K562 (cell line): ENCODE measurements around the gene FABP7. TPM values are rescaled to one million over a fixed set of nuclear protein-coding genes. Genes with fewer than 3 reads are reported as not detected.

ENCODE experiments used
- ATF6 ChIP-seq: sonication (generic); formaldehyde crosslinking; IDR thresholded peaks from 2 replicates; pipeline ENCODE4 v1.4.0; 2020; ENCODE audit warnings: mild to moderate bottlenecking, missing genetic modification reagents
- CBFB ChIP-seq: sonication (generic); formaldehyde crosslinking; IDR thresholded peaks from 2 replicates; pipeline ENCODE4 v1.4.0; 2020; ENCODE audit warnings: mild to moderate bottlenecking, missing genetic modification reagents
- DEAF1 ChIP-seq: fragments of 450-650 bp; formaldehyde crosslinking; IDR thresholded peaks from 2 replicates; pipeline ENCODE4 v1.4.0; 2020; ENCODE audit warnings: mild to moderate bottlenecking, moderate library complexity
- RBM34 ChIP-seq: fragments of 200-400 bp; formaldehyde crosslinking; IDR thresholded peaks from 2 replicates; pipeline ENCODE4 v1.6.1; 2018; ENCODE audit warnings: low read length, borderline replicate concordance; ENCODE audit not compliant: insufficient read depth
- ZFX ChIP-seq: sonication (generic); formaldehyde crosslinking; IDR thresholded peaks from 2 replicates; pipeline ENCODE4 v1.8.0; 2022; ENCODE audit warnings: mild to moderate bottlenecking, missing genetic modification reagents, moderate library complexity
- ZNF277 ChIP-seq: fragments of 250-450 bp; sonication (Bioruptor Pico); IDR thresholded peaks from 2 replicates; pipeline ENCODE4 v1.8.0; 2022; ENCODE audit warnings: inconsistent platforms, mild to moderate bottlenecking, moderate library complexity, borderline replicate concordance
- ZNF717 ChIP-seq: fragments of 250-450 bp; sonication (Bioruptor Pico); IDR thresholded peaks from 2 replicates; pipeline ENCODE4 v1.5.0; 2021
- polyA plus RNA-seq, 8 experiments: library from polyadenylated mRNA; depleted of rRNA in 4 of 8; stranded (reverse) in 5 of 8; unstranded in 3 of 8; fragments of >200 nt; fragmentation: Nextera tagmentation in 2 of 8; fragmentation: Illumina TruSeq in 1 of 8; extraction: Ambion mirVana in 2 of 8; extraction: Trizol in 1 of 8; gene quantifications; 2 replicates each; pipeline versions ENCODE4 v1.2.1 to v1.2.3, GENCODE V29; 2011 to 2014; ENCODE audit warnings: inconsistent platforms in 1 of 8, missing spikeins in 1 of 8
- total RNA-seq, 7 experiments: library from RNA; depleted of rRNA in 6 of 7; stranded (reverse); fragments of >200 nt in 6 of 7; fragmentation: Illumina TruSeq in 2 of 7; extraction: Trizol in 2 of 7; gene quantifications; 2 replicates each; pipeline versions ENCODE4 v1.2.1 to v1.2.3, GENCODE V29; 2011 to 2021; ENCODE audit warnings: low replicate concordance in 1 of 7
- TF ChIP-seq, protein P1 (sequence below): sonication (generic); formaldehyde crosslinking; IDR thresholded peaks from 2 replicates; pipeline ENCODE4 v1.8.0; 2022; ENCODE audit warnings: mild to moderate bottlenecking, missing genetic modification reagents
- TF ChIP-seq, protein P2 (sequence below): fragments of 250-450 bp; sonication (Bioruptor Pico); IDR thresholded peaks from 2 replicates; pipeline ENCODE4 v1.5.0; 2021

Gene FABP7
- total and polyA plus RNA-seq, 9 of the 15 experiments (the other 6 are each of a cell fraction or from before 2014, with no cell fraction given) = 0.07 to 0.14 TPM; not detected in 7

- TF ChIP-seq, protein P1, sequence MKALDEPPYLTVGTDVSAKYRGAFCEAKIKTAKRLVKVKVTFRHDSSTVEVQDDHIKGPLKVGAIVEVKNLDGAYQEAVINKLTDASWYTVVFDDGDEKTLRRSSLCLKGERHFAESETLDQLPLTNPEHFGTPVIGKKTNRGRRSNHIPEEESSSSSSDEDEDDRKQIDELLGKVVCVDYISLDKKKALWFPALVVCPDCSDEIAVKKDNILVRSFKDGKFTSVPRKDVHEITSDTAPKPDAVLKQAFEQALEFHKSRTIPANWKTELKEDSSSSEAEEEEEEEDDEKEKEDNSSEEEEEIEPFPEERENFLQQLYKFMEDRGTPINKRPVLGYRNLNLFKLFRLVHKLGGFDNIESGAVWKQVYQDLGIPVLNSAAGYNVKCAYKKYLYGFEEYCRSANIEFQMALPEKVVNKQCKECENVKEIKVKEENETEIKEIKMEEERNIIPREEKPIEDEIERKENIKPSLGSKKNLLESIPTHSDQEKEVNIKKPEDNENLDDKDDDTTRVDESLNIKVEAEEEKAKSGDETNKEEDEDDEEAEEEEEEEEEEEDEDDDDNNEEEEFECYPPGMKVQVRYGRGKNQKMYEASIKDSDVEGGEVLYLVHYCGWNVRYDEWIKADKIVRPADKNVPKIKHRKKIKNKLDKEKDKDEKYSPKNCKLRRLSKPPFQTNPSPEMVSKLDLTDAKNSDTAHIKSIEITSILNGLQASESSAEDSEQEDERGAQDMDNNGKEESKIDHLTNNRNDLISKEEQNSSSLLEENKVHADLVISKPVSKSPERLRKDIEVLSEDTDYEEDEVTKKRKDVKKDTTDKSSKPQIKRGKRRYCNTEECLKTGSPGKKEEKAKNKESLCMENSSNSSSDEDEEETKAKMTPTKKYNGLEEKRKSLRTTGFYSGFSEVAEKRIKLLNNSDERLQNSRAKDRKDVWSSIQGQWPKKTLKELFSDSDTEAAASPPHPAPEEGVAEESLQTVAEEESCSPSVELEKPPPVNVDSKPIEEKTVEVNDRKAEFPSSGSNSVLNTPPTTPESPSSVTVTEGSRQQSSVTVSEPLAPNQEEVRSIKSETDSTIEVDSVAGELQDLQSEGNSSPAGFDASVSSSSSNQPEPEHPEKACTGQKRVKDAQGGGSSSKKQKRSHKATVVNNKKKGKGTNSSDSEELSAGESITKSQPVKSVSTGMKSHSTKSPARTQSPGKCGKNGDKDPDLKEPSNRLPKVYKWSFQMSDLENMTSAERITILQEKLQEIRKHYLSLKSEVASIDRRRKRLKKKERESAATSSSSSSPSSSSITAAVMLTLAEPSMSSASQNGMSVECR (CRISPR knock-in tag) = no peak
- TF ChIP-seq CBFB (CRISPR knock-in tag) (no peak), DEAF1 (CRISPR knock-in tag) (no peak), ZNF717 (CRISPR knock-in tag) (no peak), ATF6 (CRISPR knock-in tag) (no peak), ZNF277 (CRISPR knock-in tag) (no peak), ZFX (no peak), RBM34 (no peak)
- TF ChIP-seq, protein P2, sequence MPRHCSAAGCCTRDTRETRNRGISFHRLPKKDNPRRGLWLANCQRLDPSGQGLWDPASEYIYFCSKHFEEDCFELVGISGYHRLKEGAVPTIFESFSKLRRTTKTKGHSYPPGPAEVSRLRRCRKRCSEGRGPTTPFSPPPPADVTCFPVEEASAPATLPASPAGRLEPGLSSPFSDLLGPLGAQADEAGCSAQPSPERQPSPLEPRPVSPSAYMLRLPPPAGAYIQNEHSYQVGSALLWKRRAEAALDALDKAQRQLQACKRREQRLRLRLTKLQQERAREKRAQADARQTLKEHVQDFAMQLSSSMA (CRISPR knock-in tag) = no peak
Observed at GRCh38 chr6:122733259-122733658, 46.3 kb upstream of the FABP7 start (continued).
